HG02938 (cell line): ENCODE measurements around the gene CAMTA1.

Experiments
- ATAC-seq: cut with Tn5 transposase; IDR thresholded peaks from one replicate; pipeline ENCODE4 v1.9.1; 2021; ENCODE audit warnings: mild to moderate bottlenecking, moderate library complexity; ENCODE audit not compliant: unreplicated experiment

CAMTA1 gene

DNA sequence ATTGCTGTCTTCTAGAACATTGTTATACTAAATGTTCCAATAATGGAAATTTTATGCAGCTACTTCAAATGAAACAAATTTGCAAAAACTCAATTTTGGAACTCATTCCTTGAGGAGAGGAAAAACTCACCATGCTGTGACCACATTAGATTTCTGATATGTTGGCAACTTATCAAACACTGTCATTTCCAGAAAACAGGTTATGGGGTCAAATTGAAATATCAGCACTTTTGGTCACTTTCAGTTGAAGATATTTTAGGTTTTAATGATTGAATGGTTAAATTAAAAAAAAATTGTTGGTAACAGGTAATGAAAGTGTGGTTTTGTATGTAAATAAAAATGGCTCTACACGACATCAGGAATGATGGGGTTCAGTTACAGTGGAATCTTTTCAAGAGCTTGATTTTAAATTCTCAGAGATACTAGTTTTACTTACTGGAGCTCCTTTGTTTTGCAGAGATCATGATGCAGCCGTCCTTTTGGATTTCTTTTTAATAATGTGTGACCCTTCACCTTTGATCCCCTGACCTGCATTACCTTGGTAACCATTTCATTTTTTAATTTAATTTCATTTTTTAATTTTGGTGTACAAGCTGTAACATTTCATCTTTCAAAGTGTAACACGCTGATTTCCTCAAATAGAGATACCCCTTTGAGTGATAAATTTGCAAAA, 86.2 kb downstream of the CAMTA1 start:
- no peak for ATAC-seq

DNA sequence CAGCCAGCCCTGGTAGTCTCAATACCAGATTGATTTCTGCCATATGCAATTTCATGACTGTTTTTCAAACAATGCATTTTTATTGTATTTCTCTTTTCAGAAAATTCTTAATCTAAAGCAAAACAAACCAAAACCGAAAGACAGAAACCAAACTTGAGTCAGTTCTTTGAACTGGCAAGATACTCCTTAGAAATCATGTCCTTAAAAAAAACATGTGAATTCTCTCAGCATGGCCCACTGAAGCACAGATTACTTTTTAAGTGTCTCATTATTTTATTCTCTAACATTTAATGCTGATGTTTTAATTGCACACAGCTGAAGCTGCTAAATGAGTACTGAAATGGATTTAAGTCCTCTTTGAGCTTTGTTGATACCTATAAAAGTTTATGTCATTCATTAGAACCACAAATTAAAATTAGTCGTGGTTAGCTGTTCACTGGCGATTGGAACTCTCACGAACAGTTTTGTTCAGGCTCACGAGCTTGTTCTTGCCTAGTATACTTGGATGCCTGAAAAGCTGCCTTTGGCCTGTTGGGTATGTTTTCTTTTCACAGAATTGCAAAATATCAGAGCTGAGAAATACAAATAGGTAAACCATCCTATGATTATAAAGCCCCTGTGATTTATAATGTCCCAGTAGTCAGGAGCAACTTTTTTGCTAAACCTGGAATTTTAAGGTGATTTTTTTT, 87.5 kb downstream of the CAMTA1 start:
- no peak for ATAC-seq

DNA sequence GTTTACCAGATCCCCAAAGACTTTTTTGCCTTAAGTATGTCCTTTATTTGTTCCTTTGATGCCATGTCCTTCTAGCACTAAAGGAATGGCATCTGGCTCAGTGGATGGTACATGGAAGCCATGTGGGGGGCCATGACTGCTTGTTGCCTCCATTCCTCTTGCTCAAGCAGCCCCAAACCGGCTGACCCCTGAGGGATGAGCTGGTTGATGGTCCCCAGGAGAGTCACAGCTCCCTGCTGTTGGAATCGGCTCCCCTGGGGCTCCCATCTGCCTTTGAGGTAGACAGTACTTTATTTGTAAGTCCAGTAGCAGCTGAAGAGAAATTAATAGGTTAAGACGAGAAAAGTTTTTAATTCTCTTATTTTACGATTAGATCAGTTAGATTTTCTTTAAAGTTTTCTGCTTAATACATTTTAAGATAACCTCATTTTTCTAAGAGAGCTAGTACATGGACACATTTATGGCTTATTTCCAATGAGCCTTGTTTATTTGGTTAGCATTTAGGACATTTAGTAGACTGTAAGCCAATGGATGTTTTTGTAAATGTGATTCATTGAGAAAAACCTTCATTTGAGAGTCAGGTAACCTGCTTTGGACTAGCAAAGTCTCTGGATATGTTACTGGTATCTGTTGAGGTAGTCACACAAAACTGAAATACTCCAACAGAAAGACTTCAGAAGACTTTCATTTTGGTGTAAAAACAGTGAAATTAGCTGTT, 88.2 kb downstream of the CAMTA1 start:
- no peak for ATAC-seq

DNA sequence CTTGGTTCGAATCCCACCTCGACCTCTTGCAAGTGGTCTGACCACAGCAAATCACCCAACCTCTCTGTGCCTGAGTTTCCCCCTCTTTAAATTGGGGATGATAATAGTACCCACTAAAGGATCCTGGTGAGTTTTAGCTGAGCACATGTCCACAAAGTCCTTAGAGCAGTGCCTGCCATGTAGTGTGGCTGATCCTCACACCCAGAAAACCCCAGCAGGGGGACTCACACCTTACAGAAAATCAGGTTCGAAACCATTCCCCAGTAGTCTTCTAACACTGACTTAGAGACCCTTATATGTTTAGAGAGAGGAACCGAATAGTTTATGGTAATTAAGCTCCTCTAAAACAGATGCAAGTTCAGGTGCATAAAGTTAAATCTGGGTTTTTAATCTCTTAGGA, 89.0 kb downstream of the CAMTA1 start:
- ATAC-seq: no peak

DNA sequence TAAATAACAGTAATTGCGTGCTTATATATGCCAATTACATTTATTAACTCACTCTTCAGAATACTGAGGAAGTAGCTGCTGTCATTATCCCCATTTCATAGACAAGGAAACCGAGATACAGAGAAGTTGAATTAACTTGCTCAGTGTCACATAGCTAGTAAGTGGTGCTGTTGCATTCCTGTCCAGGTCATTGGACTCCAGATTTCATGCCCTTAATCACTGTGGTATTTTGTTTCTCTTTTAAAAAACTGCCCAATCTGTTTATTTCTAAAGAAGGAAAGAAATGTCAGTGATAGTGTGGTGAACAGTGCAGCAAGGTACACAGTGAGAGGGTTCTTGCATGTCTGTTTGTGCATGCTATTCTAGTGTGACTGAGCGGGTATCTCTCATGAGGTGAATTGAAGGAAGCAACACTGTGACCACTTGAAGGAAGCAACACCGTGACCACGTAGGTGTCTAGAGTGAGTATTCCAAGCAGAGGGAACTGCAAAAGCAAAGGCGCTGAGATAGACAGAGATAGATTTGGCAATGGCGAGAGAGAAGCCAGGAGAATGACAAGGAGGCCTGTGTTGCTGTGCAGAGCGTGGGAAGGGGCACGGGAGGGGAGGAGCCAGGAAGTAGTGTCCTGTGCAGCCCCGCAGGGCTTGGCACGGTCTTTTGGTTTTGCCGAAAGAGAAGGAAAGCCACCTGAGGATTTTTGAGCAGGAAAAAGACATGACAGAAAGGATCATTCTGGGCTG, 95.9 kb downstream of the CAMTA1 start:
- no peak for ATAC-seq

DNA sequence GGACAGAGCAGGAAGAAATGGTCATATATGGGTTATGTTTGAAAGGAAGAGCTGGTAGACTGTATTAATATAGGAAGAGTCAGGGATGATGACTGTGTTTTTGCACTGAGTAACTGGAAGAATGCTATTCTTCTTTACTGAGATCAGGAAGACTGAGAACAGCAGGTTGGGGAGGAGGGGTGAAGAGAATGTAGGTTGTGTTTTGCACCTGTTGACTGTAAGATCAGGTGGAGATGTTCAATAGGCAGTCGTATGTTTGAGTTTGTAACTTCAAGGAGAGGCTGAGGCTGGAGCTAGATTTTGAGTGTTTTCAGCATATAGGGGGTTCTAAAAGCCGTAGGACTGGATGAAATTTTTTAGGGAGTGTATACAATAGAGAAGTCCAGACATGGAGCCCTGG, 97.2 kb downstream of the CAMTA1 start:
- no peak for ATAC-seq

DNA sequence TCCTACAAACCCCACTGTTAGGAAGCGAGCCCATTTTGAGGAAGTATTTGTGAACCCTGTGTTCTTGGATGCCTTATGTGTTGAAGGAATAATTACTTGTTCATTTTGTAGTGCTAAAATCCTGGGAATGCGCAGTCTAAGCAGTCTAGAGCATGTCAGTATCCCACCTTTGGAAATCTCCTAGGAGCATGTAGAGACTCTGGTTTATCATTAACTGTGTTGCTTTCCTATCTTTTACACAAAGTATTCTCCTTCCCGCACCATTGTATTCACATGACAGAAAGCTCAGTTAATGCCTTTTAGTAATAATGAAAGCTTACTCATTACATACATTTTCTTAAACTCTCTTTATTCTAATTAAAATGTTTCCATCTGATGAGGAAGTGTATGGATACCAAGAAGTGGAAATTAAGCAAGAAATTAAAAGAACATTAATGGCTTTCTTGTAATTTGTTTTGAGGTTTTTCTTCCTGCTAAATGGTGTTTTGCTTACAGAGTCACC, 99.4 kb downstream of the CAMTA1 start:
- ATAC-seq: no peak

DNA sequence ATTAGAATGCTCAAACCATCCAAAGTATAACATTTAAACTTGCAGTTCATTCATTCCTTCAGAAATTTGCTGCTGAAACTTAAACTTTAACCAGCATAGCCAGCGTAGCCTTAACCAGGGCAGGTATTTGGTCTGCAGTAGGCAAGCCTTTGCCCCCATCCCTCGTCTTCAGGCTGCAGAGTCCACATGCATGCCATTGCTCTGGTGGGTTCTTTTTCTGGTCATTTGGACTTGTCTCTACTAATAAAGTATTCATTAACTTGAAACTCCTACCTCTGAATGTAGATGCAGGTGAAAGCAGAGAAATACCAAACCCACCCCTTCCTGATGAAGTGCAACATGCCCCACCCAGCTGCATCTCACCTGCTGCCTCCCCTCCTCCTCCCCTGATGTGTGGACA, 100.2 kb downstream of the CAMTA1 start:
- ATAC-seq: no peak

DNA sequence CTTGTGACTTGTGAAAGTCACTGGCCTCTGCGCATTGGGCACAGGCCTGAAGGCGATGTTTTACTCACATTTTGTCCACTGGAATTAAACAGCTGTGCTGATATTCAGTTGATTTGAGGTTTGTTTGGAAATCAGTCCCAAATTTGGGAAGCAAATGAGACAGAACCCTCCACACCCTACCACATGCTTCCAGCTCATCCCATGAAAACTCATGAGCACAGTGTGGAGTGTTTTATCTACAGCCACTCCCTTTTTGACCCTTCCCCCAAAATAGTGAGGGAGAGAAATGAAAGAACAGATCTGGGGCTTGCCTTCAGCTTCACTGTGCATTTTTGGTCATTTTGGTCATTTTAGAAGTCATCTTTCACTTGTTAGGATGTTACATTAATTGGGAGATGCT, 101.3 kb downstream of the CAMTA1 start:
- no peak for ATAC-seq

GRCh38 chr1:6888268-6888667, 103.0 kb downstream of the CAMTA1 start:
- no peak for ATAC-seq

- ATAC-seq: no peak
Measured at GRCh38 chr1:6888870-6889269, 103.6 kb downstream of the CAMTA1 start.

DNA sequence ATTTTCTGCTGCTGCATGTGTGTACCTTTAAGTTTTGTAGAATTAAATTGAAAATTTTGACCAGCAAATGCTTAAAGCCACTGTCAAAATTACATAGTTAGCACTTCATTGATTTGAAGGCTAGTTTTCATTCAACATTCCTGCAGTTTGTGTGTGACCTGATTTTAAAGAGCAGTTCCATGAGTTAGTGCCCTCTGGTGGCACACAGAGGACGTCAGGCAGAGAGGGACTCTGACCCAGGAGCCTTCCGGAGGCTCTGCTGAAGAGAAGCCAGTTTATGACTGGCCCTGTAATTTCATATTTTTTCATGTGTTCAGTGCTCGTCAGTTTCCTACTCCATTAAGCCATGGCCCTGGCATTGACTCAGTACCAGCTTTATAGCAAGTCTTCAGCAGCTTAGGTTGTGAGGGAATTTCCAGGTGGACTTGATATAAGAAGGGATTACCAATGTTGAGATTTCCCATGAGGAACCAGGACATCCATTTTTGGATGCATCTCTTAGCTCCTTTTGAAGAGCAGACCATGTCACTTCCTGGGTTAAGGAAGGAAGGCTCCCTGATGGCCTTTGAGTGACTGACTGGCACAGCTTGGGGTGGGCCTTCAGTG, 104.7 kb downstream of the CAMTA1 start:
- ATAC-seq: no peak

DNA sequence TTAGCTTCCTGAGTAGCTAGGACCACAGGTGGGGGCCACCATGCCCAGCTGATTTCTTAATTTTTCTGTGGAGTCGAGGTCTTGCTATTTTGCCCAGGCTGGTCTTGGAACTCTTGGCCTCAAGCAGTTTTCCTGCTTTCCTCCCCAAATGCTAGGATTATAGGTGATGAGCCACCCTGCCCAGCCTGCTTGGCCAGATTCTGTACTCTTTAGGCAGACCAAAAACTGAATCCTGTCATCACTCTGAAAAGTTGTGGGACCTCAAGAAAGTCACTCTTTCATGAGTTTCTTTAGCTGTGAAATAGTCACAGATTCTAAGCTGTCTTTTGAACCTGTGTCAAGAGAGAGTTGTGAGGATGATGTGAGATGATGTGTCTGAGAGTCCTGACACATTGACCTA, 105.4 kb downstream of the CAMTA1 start:
- no peak for ATAC-seq

- ATAC-seq: no peak
Measured at GRCh38 chr1:6891781-6892579, 106.7 kb downstream of the CAMTA1 start.

GRCh38 chr1:6893388-6893787, 108.1 kb downstream of the CAMTA1 start:
- ATAC-seq: no peak

- no peak for ATAC-seq
Measured at GRCh38 chr1:6897138-6897537, 111.9 kb downstream of the CAMTA1 start.

DNA sequence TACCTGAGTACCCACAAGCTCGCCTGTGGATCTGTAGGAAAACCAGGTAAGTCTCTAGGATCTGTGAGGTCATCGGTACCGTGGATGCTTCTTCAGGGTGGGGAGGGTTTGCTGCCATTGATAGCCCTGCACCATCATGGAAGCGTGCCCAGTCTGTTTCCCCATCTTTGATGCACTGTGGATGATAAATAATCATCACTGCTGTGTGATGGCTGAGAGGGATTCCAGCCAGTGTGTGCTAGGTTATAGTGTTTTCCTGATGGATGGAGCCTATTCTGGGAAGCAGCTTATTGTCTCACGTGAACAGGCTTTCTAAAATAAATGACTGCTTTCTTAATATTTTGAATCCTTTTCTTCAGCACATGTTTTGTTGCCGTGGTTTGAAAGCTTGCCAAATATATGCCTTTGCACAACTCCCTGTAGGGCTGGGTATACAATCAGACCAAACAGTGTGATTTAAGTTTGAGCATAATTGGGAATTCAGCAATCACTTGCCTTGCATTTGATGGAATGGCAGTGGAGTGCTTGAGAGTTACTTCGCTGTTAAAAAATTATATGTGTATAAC, 113.8 kb downstream of the CAMTA1 start:
- no peak for ATAC-seq

GRCh38 chr1:6899621-6900020, 114.4 kb downstream of the CAMTA1 start:
- no peak for ATAC-seq

DNA sequence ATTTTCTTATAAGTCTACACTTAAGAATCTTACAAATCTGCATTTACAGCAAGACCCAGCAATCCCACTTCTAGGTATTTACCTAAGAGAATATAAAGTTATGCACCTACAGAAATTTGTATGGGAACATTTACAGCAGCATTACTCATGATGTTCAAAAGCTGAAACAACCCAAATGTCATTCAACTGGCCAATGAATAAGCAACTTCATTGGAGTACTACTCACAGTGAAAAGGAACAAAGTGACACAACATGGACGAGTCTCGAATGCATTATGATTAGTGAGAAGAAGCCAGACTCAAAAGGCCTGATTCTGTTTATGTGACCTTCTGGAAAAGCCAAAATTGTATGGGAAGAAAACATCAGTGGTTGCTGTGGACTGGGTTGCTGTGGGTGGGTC, 116.9 kb downstream of the CAMTA1 start:
- ATAC-seq: no peak
